NCI-H2196 treated with DMSO at 0.1 percent for 48 hours (cell line): ENCODE results near the gene NIPAL3.
"Not testable (repeated sequence)": the region's sequence is repeated elsewhere in the genome, so short reads cannot be mapped to it uniquely, and the experiment has no call there.

Source experiments
- DNase-seq: peaks from one replicate; lab custom pipeline; 2025; ENCODE audit not compliant: unreplicated experiment; lab: John Stamatoyannopoulos, UW

NIPAL3 gene

GRCh38 chr1:24455272-24455671 lies 39.7 kb downstream of the NIPAL3 start:
- DNase-seq, result no peak

DNA sequence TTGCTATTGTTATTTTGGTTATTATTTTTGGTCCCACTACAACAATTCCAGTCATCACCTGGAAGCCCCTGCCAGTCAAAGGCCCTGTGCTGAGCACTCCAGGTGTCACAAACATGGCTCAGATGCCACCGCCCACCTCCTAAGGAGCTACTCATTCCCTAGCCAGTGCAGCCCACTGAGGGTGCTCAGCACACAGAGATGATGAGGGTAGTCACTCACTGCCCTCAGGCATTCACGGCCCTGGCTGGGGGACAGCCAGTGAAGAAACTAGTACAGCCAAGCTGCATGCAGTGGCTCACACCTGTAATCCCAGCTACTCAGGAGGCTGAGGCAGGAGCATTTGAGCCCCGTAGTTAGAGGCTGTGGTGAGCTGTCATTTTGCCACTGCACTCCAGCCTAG lies 42.3 kb downstream of the NIPAL3 start:
- DNase-seq, result no peak

DNA sequence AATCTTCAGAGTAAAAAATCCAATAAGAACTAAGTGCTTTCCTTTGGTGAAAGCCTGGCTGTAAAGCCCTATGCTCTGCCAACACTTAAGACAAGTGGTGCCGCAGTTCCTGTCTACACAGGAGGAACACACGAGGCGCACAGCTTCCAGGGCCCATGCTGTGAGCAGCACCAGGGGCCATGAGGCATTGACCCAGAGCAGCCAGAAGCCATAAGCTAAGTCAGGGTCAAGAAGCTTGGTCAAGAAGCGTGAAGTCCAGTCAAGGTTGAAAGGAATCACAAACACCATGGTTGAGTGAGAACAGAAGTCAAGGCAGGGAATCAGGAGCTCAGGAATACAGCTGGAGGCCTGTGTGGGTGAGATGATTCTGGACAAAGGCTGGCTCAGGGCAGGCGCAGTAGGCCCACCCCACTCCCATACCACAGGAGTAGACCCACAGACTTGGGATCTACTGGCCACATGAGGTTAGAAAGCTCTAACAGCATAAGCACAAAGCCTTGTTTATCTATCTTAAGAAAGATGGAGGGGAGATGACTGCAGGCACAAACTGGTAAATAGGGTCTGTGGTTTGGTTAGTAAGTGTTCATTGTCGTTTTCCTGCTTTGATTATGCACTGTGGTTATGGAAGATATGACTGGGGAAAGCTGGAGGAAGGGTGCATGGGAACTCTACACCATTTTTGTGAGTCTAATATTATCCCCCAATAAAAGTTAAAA lies 44.1 kb downstream of the NIPAL3 start:
- no peak for DNase-seq

DNA sequence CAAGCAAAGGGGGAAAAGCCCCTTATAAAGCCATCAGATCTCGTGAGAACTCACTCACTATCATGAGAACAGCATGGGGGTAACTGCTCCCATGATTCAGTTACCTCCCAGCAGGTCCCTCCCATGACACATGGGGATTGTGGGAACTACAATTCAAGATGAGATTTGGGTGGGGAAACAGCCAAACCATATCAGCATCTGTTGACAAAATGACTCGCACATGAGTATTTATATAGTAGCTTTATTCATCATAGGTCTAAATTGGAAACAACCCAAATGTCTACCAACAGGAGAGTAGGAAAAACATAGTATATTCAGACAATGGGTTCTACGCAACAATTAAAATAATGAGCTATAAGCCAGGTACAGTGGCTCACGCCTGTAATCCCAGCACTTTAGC lies 46.5 kb downstream of the NIPAL3 start:
- DNase-seq, result not testable (repeated sequence)

DNA sequence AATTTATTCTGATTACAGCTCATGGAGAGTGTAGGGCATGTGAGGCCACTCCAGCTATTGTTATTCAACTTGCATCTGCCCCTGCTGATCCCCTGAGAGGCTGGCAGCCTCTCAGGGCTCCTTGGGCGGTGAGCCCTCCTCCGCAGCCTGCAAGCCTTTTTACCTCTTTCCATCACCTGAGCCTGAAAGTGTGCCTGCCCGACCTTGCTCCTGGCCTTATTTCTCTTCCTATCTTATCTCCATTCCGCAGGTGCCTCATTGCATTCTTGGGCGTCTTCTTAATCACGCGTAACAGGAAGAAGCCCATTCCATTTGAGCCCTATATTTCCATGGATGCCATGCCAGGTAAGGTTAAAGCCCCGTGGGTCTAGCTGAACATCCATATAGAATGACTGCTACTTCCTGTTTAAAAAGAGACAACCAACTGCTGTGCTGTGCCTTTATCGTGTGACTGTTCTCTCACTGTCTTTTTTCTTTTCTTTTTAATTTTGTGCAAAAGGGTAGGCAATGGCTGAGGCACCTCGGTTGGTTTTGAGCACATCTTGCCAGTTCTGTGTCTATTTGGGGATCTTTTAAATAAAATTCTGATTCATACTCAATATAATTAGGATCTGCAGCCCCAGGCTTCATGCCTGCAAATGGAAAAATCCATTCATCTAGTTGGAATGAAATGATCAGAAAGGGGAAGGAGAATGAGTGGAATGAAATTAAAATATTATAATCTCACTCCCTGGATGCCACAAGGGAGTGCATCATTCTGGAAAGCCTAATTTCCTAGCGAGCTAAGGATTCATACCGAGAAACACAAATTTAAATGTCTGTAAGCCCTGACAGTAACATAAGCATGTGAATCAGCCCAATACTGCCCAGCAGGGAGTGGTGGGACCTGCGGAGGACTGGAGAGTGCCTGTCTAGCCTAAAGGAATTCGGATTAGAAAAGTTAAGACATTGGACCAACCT lies 48.5 kb downstream of the NIPAL3 start:
- DNase-seq, result no peak

GRCh38 chr1:24465099-24465498 lies 49.5 kb downstream of the NIPAL3 start:
- no peak for DNase-seq

GRCh38 chr1:24465638-24466037 lies 50.0 kb downstream of the NIPAL3 start:
- DNase-seq, result no peak

DNA sequence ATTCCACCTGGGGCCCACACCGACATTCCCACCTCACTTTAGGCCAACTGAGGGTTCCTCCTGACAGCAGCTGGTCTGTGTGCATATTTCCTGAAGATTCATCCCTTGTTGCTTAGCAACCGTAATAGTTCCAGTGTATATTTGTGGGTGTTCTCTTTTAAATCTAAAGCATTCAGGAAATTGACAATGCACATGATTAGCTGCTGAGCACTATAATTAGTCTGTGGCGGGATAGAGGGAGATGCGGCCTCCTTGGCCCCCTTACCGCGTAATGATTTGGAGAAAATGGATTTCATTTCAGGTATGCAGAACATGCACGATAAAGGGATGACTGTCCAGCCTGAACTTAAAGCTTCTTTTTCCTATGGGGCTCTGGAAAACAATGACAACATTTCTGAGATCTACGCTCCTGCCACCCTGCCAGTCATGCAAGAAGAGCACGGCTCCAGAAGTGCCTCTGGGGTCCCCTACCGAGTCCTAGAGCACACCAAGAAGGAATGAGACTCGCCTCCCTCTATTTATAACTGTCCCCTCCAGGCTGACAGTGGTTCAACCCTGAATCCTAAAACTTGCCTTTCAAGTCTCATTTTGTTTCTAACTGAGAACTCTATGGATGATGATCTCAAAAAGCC lies 53.2 kb downstream of the NIPAL3 start:
- no peak for DNase-seq

DNA sequence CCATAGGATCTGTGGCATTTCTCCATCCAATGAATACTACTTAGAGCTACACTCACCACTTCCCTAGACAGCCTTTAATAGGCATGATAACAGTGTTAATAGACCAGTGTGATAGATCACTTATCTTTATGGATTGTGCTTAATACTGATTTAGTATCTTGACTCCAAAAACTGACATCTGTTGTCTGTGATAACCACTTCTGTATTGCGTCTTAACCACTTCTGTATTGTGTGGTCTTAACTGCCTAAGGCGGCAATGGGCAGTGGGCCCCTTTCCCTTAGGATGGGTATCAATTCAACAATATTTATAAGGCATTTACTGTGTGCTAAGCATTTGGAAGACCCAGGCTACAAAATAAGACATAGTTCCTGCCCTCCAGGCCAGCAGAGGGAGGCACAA lies 55.0 kb downstream of the NIPAL3 start:
- no peak for DNase-seq

DNA sequence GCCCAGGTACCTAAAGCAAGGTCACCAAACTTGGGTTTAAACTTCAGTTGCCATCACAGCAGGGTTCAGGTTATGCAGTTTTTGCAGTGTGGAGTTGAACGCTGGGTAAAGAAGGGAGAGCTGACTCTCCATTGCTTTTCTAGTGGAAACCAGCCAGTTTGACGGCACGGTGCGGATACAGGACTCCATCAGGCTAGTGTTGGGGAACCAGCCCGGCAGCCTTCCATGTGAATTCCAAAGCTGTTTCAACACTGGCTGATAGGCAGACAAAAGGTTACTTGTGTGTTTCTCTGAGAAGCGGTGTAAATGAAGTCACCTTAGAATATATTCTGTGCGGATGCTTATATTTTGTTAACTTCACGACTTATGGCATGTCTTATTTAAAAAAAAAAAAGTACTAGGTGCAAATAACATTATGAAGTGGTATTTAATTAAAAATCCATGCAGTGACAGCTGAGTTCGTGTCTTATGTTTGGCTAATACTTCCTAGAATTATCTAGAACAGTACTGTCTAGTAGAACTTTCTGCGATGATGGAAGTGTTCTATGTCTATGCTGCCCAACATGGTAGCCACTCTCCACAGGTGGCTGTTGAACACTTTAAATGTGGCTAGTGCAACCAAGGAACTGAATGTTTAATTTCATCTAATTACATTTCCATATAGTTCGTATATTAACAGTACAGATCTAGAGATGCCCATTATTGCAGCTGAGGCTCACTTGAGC lies 57.1 kb downstream of the NIPAL3 start:
- DNase-seq, result no peak

DNA sequence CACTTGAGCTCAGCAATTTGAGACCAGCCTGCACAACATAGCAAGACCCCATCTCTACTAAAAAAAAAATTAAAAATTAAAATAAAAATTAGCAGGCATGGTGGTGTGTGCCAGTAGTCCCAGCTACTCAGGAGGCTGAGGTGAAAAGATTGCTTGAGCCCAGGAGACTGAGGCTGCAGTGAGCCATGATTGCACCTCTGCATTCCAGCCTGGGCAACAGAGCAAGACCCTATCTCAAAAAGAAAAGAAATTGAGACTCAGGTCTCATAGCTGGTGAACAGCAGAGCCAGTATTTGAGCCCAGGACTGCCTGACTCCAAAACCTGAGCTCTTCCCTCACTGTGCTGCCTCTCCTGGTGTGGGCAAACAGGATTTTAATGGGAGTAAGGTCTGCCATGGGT lies 58.6 kb downstream of the NIPAL3 start:
- DNase-seq, result no peak

DNA sequence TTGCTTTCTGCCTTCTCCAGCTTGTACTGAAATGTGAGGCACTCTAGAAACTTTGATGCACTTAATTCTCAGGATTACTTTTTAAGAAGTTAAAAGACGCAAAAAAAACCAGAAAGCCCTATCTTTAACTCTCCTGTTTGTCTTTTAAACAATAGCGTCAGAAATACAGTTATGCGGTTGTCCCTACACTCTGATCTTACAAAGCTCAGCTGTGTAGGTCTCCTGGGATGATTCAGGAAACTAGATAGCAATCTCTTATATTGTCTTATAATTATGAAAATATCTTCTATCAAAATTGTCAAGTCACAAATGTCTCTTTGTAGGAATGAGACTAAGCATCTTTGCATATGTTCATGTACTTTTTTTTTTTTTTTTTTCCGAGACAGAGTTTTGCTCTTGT lies 60.1 kb downstream of the NIPAL3 start:
- no peak for DNase-seq

- DNase-seq, result no peak
These were observed 61.0 kb downstream of the NIPAL3 start for GRCh38 chr1:24476571-24476970.

- DNase-seq, result no peak
These were observed 61.7 kb downstream of the NIPAL3 start for GRCh38 chr1:24477309-24477708.

GRCh38 chr1:24481101-24481500 lies 65.5 kb downstream of the NIPAL3 start:
- no peak for DNase-seq

DNA sequence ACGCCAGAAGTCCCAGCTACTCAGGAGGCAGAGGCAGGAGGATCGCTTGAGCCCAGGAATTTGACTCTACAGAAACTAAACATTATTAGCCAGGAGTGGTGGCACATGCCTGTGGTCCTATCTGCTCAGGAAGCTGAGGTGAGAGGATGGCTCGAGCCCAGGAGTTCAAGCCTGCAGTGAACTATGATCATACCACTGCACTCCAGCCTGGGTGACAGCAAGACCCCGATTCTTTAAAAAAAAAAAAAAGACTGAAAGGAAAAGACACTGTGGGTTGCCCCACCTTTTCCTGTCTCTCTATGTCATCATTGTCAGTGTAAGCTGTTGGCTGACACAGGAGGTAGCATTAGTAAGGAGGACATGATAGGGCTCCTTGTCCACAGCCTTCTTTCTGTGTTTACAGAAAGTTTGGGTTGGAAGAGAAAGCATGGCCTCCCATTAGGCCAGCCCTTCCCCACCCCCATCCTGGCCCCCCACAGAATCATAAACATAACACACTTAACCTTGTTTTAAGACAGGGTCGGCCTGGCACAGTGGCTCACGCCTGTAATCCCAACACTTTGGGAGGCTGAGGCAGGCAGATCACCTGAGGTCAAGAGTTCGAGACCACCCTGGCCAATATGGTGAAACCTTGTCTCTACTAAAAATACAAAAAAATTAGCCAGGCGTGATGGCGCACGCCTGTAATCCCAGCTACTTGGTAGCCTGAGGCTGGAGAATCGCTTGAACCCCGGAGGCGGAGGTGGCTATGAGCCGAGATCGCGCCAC lies 66.4 kb downstream of the NIPAL3 start:
- no peak for DNase-seq

- no peak for DNase-seq
These were observed 67.8 kb downstream of the NIPAL3 start for GRCh38 chr1:24483441-24483840.

- DNase-seq, result no peak
These were observed 68.6 kb downstream of the NIPAL3 start for GRCh38 chr1:24484199-24484598.

DNA sequence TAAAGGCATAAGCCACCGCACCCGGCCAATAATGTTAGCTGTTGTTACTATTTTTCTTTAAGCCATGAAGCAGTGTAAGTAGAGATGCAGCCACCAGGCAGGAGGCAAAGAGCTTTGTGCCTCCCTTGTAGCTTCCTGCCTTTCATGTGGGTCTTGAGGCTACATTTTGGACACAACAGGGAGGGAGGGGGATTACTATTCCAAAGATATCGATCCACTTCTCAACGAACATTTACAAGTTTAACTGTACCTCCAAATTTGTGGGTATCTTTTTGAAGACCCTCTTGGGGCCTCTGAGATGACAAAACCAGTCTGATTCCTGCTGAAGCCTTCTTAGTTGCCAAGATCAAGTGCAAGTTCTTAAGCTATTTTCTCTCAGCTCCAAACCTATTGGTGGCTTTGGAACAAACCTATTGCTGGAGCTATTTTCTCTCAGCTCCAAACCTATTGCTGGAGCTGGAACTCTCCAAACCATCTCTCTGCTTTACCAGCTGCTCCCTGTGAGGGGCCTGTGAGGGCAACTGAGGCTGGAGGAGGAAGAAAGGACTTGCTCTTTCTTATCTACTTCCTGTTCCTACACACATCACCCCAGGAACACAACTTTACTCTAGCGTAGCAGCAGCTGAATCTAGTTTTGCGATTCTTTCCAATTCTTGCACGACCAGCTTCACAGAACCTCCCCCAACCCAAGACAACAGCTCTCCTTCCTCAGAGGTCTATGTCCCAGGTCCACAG lies 70.9 kb downstream of the NIPAL3 start:
- DNase-seq, result no peak

DNA sequence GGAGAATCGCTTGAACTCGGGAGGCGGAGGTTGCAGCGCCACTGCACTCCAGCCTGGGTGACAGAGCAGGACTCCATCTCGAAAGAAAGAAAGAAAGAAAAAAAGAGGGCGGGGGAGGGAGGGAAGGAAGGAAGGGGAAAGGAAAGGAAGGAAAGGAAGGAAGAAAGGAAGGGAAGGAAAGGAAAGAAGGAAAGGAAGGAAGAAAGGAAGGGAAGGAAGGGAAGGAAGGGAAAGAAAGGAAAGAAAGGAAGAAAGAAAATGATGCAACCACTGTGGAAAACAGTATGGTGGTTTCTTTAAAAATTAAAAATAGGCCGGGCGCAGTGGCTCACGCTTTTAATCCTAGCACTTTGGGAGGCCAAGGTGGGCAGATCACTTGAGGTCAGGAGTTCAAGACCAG lies 71.9 kb downstream of the NIPAL3 start:
- DNase-seq, result no peak
